Caco-2 (cell line): Measurements from ENCODE around the gene NXN. TPM values are rescaled to one million over a fixed set of nuclear protein-coding genes. Genes with fewer than 3 reads are reported as not detected.

Source experiments
- BruUV-seq: library from RNA; stranded (reverse); fragments of 400-500 nt; replicated peaks from 2 replicates; lab custom pipeline; 2021; lab: Mats Ljungman, UMichigan
- CTCF ChIA-PET: fragments of 300-600 bp; sonication (Branson Sonifier 250); formaldehyde crosslinking; loops from one replicate; lab custom pipeline; 2022; ENCODE audit warnings: antibody characterized with exemption; lab: Charles Lee
- POLR2A ChIA-PET: fragments of 300-600 bp; sonication (Branson Sonifier 250); formaldehyde crosslinking; loops from one replicate; lab custom pipeline; 2022; ENCODE audit warnings: antibody characterized with exemption; lab: Charles Lee
- DNase-seq, 2 experiments: peaks; one replicate each; pipeline versions ENCODE4 v3.0.0 to v3.0.0-alpha.2; 2020 to 2022
- H3K27me3 ChIP-seq: replicated peaks from 2 replicates; pipeline ENCODE4 v1.6.0; 2011; ENCODE audit warnings: low read length; ENCODE audit not compliant: control insufficient read depth, insufficient read depth
- H3K36me3 ChIP-seq: 2 replicates; pipeline ENCODE4 v1.5.1; 2011; ENCODE audit warnings: low read length; ENCODE audit not compliant: control insufficient read depth, insufficient read depth
- H3K4me1 ChIP-seq: fragments of 250-450 bp; sonication (Bioruptor Pico); 2 replicates; pipeline ENCODE4 v1.5.1; 2020; ENCODE audit warnings: mild to moderate bottlenecking
- H3K4me3 ChIP-seq: 2 replicates; pipeline ENCODE4 v1.5.1; 2011; ENCODE audit warnings: low read depth, mild to moderate bottlenecking, control low read depth, low read length
- H3K9me3 ChIP-seq: fragments of 250-450 bp; sonication (Bioruptor Pico); 2 replicates; pipeline ENCODE4 v1.5.1; 2020; ENCODE audit warnings: mild to moderate bottlenecking, moderate library complexity
- H3K27ac Mint-ChIP-seq: one replicate; pipeline ENCODE4 v1.8.0; 2022; ENCODE audit warnings: mixed read lengths; ENCODE audit not compliant: unreplicated experiment
- H3K27me3 Mint-ChIP-seq: one replicate; pipeline ENCODE4 v1.8.0; 2022; ENCODE audit warnings: mixed read lengths; ENCODE audit not compliant: insufficient read depth, unreplicated experiment
- H3K36me3 Mint-ChIP-seq: one replicate; pipeline ENCODE4 v1.8.0; 2022; ENCODE audit warnings: mild to moderate bottlenecking, mixed read lengths; ENCODE audit not compliant: insufficient read depth, unreplicated experiment
- H3K4me1 Mint-ChIP-seq: one replicate; pipeline ENCODE4 v1.8.0; 2022; ENCODE audit warnings: low read depth, mixed read lengths; ENCODE audit not compliant: unreplicated experiment
- H3K4me3 Mint-ChIP-seq: one replicate; pipeline ENCODE4 v1.8.0; 2022; ENCODE audit warnings: mild to moderate bottlenecking, moderate library complexity, mixed read lengths; ENCODE audit not compliant: unreplicated experiment
- H3K9me3 Mint-ChIP-seq: one replicate; pipeline ENCODE4 v1.8.0; 2022; ENCODE audit warnings: mixed read lengths; ENCODE audit not compliant: unreplicated experiment
- CTCF ChIP-seq, 2 experiments: fragments of 200-600 bp in 1 of 2; IDR thresholded peaks; 1 replicate in 1 of 2; 2 replicates in 1 of 2; pipeline versions ENCODE4 v1.5.1 to v1.8.0; 2011 to 2022; ENCODE audit warnings: antibody characterized with exemption in 1 of 2, control low read depth in 1 of 2, inconsistent platforms in 1 of 2, low read depth in 1 of 2, low read length in 1 of 2, mild to moderate bottlenecking in 1 of 2, moderate library complexity in 1 of 2; ENCODE audit not compliant: insufficient read depth in 1 of 2, severe bottlenecking in 1 of 2, unreplicated experiment in 1 of 2
- intact Hi-C: fragments of 100-400 bp; cut with micrococcal nuclease; formaldehyde crosslinking; loops from one replicate; pipeline ENCODE4 v1.10.0; 2022; ENCODE audit not compliant: unreplicated experiment
- total RNA-seq: library from RNA; stranded (reverse); gene quantifications from 2 replicates; pipeline ENCODE4 v1.2.3, GENCODE V29; 2022

NXN gene
- total RNA-seq, 1 experiment from 2014 or later: 76.7 TPM

- TSS peak; percentile 89 for BruUV-seq
- peak overlapping the region; percentile 74 for H3K4me3 Mint-ChIP-seq
- POLR2A ChIA-PET: interaction anchor here (0.5 to 2.5 kb wide), 16 partner anchors 8 to 237 kb away, joined by 3 to 26 read pairs (median 10); partner anchors contain the start of genes NXN and VPS53
- DNase-seq: peak; percentile 93 to 96
- H3K4me1 ChIP-seq: peaks cover 51% of the 10 kb centered on the region
- peaks cover 68% of the 10 kb centered on the region for H3K36me3 Mint-ChIP-seq
- H3K9me3 Mint-ChIP-seq: no peaks in the 10 kb centered on the region
- H3K9me3 ChIP-seq: no peaks in the 10 kb centered on the region
- no peaks in the 10 kb centered on the region for H3K27me3 Mint-ChIP-seq
- H3K4me3 ChIP-seq: peak overlapping the region; percentile 24
- no peaks in the 10 kb centered on the region; the same call in 1 of the 2 replicates for H3K36me3 ChIP-seq
- H3K4me1 Mint-ChIP-seq: peaks cover 31% of the 10 kb centered on the region
- H3K27me3 ChIP-seq: no peaks in the 10 kb centered on the region
- intact Hi-C loops: loop anchor here (1.0 to 2.0 kb wide), 3 partner anchors 19 to 27 kb away; no protein-coding TSS in a partner anchor
- CTCF ChIA-PET: interaction anchor here (0.6 to 2.5 kb wide), 9 partner anchors 11 to 72 kb away, joined by 3 to 27 read pairs (median 4); partner anchors contain the start of genes NXN and TIMM22
- no peak for TF ChIP-seq CTCF (IDR thresholded peaks at IDR 0.05; ENCODE audit: insufficient read depth in 1 of 2, low read depth in 1 of 2, low read length in 1 of 2, severe bottlenecking in 1 of 2, unreplicated experiment in 1 of 2)
- H3K27ac Mint-ChIP-seq: peak overlapping the region; percentile 98
These were observed 28.0 kb downstream of the NXN start for GRCh38 chr17:951325-952132.

- DNase-seq: no peak
- Mint-ChIP-seq H3K4me3 (peak overlapping the region; percentile 74), H3K27me3 (no peaks in the 10 kb centered on the region), H3K9me3 (no peaks in the 10 kb centered on the region), H3K27ac (peak overlapping the region; percentile 98), H3K4me1 (peaks cover 38% of the 10 kb centered on the region), H3K36me3 (peaks cover 73% of the 10 kb centered on the region)
- CTCF ChIA-PET: interaction anchor here (2.5 kb wide), 1 partner anchor 30 kb away, joined by 27 read pairs; the partner anchor contains the start of gene NXN
- peaks cover 43% of the 10 kb centered on the region for H3K4me1 ChIP-seq
- TF ChIP-seq CTCF (IDR thresholded peaks at IDR 0.05; ENCODE audit: insufficient read depth in 1 of 2, low read depth in 1 of 2, low read length in 1 of 2, severe bottlenecking in 1 of 2, unreplicated experiment in 1 of 2): no peak
- no peaks in the 10 kb centered on the region for H3K27me3 ChIP-seq
- POLR2A ChIA-PET: interaction anchor here (2.2 to 2.5 kb wide), 3 partner anchors 17 to 24 kb away, joined by 15 to 24 read pairs (median 23); no protein-coding TSS in a partner anchor
- no peak overlapping the region for H3K4me3 ChIP-seq
- no peaks in the 10 kb centered on the region for H3K9me3 ChIP-seq
- intact Hi-C loops: loop anchor here (2.0 kb wide), 1 partner anchor 17 kb away; no protein-coding TSS in a partner anchor
- H3K36me3 ChIP-seq: no peaks in the 10 kb centered on the region; the same call in 1 of the 2 replicates
- BruUV-seq: no TSS peak
These were observed 29.8 kb downstream of the NXN start for GRCh38 chr17:949623-950303.
